GM18511 (cell line): ENCODE measurements around the gene TNS4.

Source experiments
- ATAC-seq: cut with Tn5 transposase; IDR thresholded peaks from one replicate; pipeline ENCODE4 v1.9.1; 2021; ENCODE audit warnings: mild to moderate bottlenecking, moderate library complexity; ENCODE audit not compliant: unreplicated experiment

The TNS4 gene

DNA sequence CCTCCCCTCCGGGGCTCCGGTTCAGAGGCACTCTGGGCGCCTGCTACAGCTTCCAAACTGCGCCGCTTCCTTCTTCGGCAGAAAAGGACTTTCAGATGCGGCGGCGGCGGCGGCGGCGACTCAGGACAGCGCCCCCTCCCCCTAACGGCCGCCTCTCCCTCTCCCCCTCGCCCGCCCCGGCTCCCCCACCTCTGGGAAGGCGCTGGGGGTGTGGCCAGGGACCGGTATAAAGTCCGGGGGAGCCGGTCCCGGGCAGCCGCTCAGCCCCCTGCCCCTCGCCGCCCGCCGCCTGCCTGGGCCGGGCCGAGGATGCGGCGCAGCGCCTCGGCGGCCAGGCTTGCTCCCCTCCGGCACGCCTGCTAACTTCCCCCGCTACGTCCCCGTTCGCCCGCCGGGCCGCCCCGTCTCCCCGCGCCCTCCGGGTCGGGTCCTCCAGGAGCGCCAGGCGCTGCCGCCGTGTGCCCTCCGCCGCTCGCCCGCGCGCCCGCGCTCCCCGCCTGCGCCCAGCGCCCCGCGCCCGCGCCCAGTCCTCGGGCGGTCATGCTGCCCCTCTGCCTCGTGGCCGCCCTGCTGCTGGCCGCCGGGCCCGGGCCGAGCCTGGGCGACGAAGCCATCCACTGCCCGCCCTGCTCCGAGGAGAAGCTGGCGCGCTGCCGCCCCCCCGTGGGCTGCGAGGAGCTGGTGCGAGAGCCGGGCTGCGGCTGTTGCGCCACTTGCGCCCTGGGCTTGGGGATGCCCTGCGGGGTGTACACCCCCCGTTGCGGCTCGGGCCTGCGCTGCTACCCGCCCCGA lies 58.0 kb downstream of the TNS4 start, which contains the start of gene IGFBP4:
Gene IGFBP4, plus strand, starts transcription at position 255 of the 792 bp plus-strand sequence. Its CDS starts 286 bp downstream, at position 541.
- no peak for ATAC-seq

DNA sequence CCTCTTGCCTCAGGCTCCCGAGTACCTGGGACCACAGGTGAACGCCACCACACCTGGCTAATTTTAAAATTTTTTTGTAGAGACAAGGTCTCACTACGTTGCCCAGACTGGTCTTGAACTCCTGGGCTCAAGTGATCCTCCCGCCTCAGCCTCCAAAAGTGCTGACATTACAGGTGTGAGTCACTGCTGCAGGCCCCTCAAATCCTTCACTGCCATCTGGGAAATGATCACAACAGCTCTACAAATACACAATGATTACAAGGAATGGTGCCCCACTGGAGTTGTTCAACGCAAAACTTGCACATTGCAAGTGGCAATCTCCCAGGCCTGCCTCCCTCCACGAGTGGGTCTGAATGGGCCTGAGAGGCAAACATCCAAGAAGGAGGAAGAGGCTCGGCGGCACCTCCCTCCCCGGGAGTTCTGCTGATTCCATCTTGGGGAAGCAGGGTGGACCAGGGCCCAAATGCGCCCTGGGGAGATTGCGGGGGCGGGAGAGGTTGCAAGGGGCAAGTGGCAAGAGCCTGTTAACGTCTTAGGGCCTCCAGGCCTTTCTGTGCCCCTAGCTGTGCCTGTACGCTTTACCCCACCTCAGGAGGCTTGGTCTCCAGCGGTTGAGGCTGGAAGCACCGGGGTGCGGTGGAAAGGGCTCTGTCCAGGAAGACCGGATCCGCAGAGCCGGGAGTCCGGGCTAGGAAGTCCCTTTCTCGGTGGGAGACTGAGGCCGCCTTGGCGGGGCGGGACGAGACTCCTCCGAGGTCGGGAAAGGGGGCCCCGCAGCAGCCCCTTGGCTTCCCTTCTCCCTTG lies 58.8 kb downstream of the TNS4 start:
- no peak for ATAC-seq

DNA sequence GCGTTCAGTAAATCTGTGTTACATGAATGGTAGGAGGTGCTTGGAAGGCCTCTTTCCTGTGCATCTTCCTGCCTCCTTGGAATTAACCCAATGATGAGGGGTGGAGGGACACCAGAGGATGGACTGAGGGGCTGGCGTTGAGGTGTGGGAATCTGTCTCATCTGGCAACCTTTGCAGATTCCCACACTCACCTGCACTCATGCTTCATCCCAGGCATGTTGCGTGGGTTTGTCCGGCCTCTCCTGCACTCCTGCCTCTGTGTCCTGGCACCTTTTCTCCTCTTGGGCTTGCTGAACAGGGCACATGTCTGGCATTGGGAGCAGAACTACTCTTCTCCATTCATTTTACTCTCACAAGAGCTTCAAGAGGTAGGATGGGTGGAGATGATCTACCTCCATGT lies 61.3 kb downstream of the TNS4 start:
- no peak for ATAC-seq

DNA sequence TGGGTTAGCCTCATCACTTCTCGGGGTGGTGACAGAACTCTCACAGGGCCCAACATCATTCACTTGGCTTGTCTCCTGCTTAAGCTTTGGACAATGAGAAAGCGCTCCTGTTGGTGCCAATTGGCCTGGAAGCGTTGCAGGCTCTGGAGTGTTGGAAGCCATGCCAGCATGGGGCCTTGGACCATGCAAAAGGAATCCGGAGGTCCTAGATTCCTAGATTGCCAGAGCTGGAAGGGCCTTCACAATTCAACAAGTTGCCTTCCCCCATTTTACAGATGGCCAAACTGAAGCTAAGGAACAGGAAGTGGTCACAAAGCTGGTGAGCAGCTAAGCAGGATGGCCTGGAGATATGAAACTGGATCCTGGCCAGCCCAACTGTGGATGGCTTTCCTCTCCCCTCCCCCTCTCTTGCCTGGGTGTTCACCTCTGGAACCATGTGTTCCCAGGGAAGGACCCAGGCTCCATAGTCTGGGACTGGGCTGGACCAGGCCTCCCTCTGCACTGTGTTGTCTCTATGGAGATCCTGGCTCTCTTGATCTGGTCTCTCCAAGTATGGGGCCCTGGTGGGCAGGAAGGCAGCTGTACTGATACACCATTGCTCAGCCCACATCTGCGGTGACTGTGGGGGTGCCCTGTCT lies 64.2 kb downstream of the TNS4 start:
- no peak for ATAC-seq

DNA sequence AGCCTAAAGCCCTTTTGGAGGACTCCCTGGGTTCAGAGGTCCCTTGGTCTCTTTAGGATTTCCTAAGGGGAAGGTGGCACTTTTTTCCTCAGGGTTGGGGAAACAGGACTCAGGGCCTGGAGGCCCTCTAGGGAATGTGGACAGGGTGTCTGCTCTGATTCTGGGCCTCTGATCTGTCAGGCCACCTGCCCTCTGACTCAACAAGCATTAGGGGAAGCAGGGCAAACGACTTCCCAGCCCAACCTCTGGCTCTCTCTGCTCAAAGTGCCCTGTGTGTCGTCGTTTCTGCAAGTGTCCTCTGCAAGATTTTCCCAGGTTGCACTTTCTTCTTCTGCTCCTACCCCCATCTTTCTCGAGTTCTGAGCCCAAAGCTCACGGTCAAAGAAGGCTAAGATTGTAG lies 64.8 kb downstream of the TNS4 start:
- no peak for ATAC-seq

DNA sequence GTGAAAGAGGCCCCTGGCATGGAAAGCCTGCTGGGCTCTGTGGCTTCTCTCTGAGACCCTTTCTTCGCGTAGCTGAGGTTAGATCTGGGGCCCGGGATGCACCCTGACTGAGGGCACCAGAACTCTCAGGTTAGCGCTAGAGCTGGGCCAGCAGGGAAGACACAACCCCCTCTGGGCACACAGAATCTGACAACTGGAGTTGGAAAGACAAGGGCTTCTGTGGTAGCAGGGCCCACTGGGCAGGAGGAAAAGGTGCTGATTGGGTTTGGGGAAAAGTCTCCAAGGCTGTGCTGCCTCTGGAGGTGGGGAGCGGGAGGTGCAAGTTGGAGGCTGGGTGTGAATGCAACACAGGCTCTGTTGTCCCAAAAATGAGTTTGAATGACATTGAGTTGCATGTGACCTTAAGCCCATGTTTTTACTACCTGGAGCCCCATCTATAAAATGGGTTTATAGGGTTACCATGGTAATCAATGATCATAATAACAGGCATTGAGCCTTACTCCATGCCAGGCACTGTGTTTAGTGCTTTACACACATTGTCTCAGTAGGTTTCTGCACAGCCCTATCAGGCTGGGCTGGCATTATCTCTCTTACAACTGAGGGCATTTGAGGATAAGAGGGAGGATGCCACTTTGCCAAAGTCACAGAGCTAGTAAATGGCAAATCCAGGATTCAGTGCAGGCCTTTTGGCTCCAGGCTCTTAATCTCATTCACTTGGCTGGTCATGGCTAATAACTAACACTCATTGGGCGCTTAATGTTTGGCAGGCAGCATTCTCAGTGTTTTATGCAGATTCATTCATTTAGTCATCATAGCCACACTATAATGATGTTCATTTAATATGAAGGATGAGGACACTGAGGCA lies 67.6 kb downstream of the TNS4 start:
- no peak for ATAC-seq

DNA sequence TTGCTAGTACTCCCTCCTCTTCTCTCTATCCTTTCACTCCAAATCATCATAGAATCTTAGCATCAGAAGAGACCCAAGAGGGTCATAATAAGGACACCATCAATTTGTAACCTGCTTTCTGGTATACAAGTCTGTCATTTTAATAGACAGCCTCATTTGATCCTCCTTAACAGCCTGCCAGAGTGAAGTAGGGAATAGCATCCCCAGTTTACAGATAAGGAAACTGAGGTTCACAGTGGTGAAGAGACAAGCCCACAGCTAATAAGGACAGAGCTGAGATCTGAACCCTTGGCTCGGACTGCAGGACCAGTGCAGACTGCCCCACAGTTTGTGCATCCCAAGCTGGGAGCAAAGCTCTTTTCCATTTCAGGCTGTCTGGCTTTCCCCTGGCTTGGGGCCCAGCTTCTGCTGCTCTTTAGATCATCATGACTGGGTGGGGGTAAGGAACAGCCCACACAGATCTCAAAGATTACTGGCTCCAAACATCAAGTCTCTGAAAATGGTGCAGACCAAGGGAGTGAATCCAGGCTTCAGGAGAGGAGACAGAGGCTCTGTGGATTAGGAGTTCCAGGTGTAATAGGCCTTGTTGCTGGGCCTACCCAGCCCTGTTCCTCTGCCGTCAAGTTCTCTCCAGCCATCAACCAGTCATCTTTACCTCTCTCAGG lies 68.4 kb downstream of the TNS4 start:
- ATAC-seq: no peak

DNA sequence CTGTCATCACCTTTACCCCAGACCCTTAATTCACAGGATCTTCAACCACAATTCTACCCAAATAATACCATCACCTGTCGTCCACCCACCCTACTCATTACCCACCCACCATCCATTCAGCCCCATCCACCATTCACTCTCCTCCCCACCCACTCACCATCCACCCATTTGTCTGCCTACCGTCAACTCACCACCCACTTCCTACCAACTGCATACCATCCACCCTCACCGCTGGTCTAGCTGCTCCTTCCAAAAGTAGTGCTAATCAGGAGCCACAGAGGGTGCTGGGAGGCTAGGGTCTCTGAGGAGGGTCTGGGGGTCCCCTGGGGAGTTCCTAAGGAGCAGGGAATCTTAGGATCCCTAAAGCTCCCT lies 70.2 kb downstream of the TNS4 start:
- no peak for ATAC-seq

DNA sequence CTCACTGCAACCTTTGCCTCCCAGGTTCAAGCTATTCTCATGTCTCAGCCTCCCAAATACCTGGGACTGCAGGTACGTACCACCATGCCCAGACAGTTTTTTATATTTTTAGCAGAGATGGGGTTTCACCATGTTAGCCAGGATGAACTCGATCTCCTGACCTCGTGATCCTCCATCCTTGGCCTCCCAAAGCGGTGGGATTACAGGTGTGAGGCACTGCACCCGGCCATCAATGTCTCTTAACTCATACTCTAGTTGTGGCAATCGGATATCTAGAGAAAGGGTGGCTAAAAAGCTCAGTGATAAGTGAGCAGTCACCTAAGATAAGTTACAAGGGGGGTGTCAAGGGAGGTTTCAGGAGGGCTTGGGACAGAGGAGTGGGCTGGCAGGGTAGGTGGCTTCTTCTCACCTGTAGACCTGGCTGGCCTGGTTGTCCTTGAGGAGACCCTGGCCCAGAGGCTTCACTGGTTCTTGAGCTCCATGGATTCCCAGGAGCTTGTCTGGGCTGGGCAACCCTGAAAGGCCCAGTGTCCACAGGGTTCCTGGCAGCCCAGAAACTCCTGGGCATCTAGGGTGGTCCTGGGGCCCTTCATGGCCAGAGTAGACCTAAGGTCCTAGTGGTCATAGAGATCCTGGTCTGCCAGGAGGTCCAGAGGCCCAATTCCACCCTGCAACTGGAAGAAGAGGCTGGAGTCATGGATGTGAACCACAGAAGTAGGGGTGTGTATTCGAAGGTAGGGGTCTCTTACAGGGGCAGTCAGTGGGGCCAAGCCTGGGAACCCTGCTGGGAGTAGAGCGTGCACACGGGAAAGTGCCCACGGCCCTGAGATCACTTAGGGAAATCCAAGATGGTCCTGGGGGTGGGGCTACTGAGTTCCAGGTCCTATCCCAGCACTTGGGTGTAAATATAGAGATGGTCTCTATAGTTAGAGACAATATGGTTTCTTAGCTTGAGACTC lies 70.9 kb downstream of the TNS4 start:
- no peak for ATAC-seq

DNA sequence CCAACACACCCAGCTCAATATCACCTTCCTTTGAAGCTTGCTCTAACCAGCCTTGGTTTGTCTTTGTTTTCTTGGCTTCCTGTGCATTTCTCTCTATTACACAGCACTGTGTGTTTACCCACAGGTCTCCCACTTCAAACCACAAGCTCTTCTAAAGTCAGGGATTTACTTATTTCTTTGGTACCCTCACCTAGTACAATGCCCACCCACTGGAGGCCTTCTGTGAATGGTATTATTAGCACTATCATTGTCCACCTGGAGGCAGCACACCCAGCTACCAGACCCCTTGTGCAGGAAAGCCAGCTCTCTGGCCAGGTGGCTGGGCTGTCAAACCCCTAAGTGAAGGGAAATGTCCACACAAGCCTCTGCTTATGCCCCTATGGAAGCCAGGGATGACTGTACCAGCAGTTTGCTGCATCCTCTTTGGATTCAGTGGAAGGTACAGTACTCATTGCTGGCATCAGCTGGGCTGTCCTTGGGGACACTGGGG lies 74.4 kb downstream of the TNS4 start:
- no peak for ATAC-seq
